ENCODE data around the gene PRKCA.
A peak's percentile ranks its signal among the peaks of the same experiment; 100 is the strongest.

The PRKCA gene

GRCh38 chr17:66715076-66715675 is 412.8 kb downstream of the PRKCA start:
- no peak for TF ChIP-seq REST (IDR thresholded peaks at IDR 0.05; ENCODE audit: low read depth)
- no peak for TF ChIP-seq RAD21 (IDR thresholded peaks at IDR 0.05; ENCODE audit: low read depth)
- no peak for TF ChIP-seq NFIC (IDR thresholded peaks at IDR 0.05)
- no peak for TF ChIP-seq USF1 (IDR thresholded peaks at IDR 0.05)
- TF ChIP-seq FOXM1 (IDR thresholded peaks at IDR 0.05; ENCODE audit: borderline replicate concordance, low read depth): no peak
- TF ChIP-seq TEAD4 (IDR thresholded peaks at IDR 0.05): no peak
- TF ChIP-seq, protein P1, sequence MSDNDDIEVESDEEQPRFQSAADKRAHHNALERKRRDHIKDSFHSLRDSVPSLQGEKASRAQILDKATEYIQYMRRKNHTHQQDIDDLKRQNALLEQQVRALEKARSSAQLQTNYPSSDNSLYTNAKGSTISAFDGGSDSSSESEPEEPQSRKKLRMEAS (IDR thresholded peaks at IDR 0.05): no peak
- TF ChIP-seq EP300 (IDR thresholded peaks at IDR 0.05; ENCODE audit: borderline replicate concordance): no peak
- no peak for TF ChIP-seq CEBPB (IDR thresholded peaks at IDR 0.05)
- TF ChIP-seq TCF12 (IDR thresholded peaks at IDR 0.05; ENCODE audit: low read depth): no peak
- no peak for TF ChIP-seq TAF1 (IDR thresholded peaks at IDR 0.05; ENCODE audit: low read depth)
- TF ChIP-seq CREB1 (IDR thresholded peaks at IDR 0.05; ENCODE audit: low read depth): no peak
- TF ChIP-seq YY1 (IDR thresholded peaks at IDR 0.05; ENCODE audit: low read depth): no peak
- no peak for TF ChIP-seq ZBTB7A (IDR thresholded peaks at IDR 0.05; ENCODE audit: low read depth)
- no peak for TF ChIP-seq EGR1 (IDR thresholded peaks at IDR 0.05)

DNA sequence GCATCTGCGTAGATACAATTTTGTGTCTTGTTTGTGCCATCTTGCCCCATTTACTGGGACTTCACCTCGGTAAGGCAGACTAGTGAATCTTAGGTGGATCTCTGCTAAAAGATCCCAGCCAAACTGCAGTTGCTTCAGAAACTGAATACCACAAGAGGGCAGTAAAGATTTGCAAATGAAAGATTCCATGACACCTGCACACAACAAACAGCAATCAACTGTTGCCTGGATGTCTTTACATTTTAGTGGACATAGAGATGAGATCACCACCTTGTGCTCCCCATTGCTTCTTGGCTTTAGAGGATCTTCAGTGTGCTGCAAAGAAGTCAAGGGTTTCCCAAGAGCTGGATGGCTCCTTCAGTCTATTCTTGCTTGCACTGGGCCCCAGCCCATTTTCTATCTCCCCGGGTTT is 413.3 kb downstream of the PRKCA start:
- TF ChIP-seq ZBTB7A (IDR thresholded peaks at IDR 0.05; ENCODE audit: low read depth) (no peak), RAD21 (IDR thresholded peaks at IDR 0.05; ENCODE audit: low read depth) (peak; percentile 89), YY1 (IDR thresholded peaks at IDR 0.05; ENCODE audit: low read depth) (0 out of 2 replicates have a peak, but pooled peaks have one; percentile 19)

DNA sequence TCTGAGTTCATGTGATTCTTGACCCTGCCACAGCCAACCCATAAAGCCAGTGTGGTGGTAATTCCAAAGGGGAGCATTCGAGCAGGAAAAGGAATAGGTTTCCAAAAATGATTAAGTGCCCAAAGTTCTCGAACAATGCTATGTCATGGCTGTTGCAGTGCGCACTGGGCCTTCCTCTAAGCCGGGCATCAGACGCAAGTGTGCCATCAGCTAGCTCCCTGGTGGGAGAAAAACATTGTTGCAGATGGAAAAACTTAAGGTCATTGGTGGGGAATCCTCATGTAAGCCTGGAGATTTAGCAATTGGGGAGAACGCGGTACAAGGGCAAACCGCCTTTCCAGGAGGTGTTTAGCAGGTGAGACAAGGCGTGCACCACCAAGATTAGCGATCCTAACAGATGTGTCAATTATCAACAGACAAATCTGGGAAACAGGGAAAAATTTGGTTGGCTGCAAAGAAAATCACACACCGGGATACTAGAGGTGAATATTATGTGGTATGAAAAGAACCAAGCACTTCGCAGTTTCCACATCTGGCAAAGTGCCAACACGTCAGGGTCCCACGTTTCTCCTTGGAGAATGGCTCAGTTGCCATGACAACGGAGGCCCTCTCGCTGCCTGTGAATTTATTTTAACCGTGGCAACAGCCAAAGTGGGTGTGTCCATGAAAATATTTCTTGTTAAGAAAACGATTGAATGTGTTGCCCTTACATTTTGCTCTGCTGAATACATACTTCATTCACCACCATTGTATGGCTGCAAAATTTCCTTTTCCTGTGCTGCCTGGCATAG is 414.0 kb downstream of the PRKCA start:
- TF ChIP-seq FOXM1 (IDR thresholded peaks at IDR 0.05; ENCODE audit: borderline replicate concordance, low read depth) (no peak), TAF1 (IDR thresholded peaks at IDR 0.05; ENCODE audit: low read depth) (no peak), CEBPB (IDR thresholded peaks at IDR 0.05) (no peak), USF1 (IDR thresholded peaks at IDR 0.05) (no peak), NFIC (IDR thresholded peaks at IDR 0.05) (peak; percentile 68), EP300 (IDR thresholded peaks at IDR 0.05; ENCODE audit: borderline replicate concordance) (no peak), TCF12 (IDR thresholded peaks at IDR 0.05; ENCODE audit: low read depth) (no peak)
- TF ChIP-seq, protein P1 (IDR thresholded peaks at IDR 0.05): no peak

DNA sequence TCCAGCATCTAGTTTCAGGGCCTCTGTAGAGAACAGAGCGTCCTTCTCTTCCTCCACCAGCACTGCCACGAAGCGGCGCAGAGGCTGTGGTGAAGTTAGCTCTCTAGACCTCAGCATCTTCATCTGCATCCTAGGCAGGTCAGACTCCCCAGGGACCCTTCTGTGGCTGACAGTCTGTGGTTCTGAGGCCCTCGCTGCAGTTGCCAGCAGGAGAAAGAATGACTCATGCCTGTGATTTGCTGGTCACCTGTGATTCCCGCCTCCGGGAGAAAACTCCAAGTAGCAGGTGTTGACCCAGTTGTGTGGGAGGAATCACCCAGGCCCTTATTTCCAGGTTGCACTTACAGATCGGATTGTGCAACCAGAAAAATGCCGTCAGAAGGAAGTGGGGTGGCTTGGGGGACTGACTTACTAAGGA is 415.2 kb downstream of the PRKCA start:
- TF ChIP-seq CEBPB (IDR thresholded peaks at IDR 0.05) (peak; percentile 52), FOXM1 (IDR thresholded peaks at IDR 0.05; ENCODE audit: borderline replicate concordance, low read depth) (no peak), YY1 (IDR thresholded peaks at IDR 0.05; ENCODE audit: low read depth) (no peak), REST (IDR thresholded peaks at IDR 0.05; ENCODE audit: low read depth) (no peak), TAF1 (IDR thresholded peaks at IDR 0.05; ENCODE audit: low read depth) (no peak)

DNA sequence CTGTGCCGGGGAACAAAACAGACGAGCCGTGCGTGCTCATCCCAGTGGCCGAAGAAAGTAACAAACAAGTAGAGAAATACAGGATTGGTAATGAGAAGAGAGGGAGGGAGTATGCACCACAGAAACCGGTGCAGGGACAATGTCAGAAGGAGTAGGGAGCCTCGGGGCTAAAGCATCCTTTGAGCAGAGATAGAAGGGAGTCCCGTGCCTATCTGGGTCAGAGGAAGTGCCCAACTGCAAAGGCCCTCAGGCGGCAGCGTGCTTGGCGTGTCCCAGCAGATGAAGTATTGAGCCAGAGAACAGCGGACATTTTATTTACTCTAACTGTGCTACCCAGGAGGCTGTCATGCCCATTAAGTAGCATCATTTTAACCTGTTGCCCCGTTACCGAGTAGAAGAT is 417.6 kb downstream of the PRKCA start:
- TF ChIP-seq REST (IDR thresholded peaks at IDR 0.05; ENCODE audit: low read depth) (no peak), TAF1 (IDR thresholded peaks at IDR 0.05; ENCODE audit: low read depth) (no peak), CREB1 (IDR thresholded peaks at IDR 0.05; ENCODE audit: low read depth) (no peak), USF1 (IDR thresholded peaks at IDR 0.05) (no peak), RAD21 (IDR thresholded peaks at IDR 0.05; ENCODE audit: low read depth) (no peak), NFIC (IDR thresholded peaks at IDR 0.05) (no peak), CEBPB (IDR thresholded peaks at IDR 0.05) (no peak), EP300 (IDR thresholded peaks at IDR 0.05; ENCODE audit: borderline replicate concordance) (no peak), ZBTB7A (IDR thresholded peaks at IDR 0.05; ENCODE audit: low read depth) (no peak), FOXM1 (IDR thresholded peaks at IDR 0.05; ENCODE audit: borderline replicate concordance, low read depth) (no peak)
